ENCODE measurements around the gene MSH5.

Gene MSH5

DNA sequence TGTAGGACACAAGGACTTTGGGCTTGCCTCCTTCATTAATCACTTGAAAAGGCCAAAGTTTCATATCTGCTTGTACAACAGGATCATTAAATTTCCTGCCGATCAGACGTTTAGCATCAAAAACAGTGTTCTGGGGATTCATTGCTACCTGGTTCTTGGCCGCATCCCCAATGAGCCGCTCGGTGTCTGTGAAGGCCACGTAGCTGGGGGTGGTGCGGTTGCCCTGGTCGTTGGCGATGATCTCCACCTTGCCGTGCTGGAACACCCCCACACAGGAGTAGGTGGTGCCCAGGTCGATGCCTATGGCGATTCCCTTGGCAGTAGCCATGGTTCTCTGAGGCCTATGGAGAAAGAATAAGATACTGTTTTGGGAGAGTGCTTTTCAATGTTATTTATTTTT lies 71.8 kb downstream of the MSH5 start:
- no peak for DNase-seq
